GM19438 (cell line): ENCODE data around the gene TMSB4X.
"Not testable (repeated sequence)": the region's sequence is repeated elsewhere in the genome, so short reads cannot be mapped to it uniquely, and the experiment has no call there.

Experiments used
- ATAC-seq: cut with Tn5 transposase; IDR thresholded peaks from one replicate; pipeline ENCODE4 v1.9.1; 2021; ENCODE audit warnings: low read depth; ENCODE audit not compliant: unreplicated experiment

Gene TMSB4X

GRCh38 chrX:13015536-13016236 lies 40.8 kb downstream of the TMSB4X start:
- no peak for ATAC-seq

DNA sequence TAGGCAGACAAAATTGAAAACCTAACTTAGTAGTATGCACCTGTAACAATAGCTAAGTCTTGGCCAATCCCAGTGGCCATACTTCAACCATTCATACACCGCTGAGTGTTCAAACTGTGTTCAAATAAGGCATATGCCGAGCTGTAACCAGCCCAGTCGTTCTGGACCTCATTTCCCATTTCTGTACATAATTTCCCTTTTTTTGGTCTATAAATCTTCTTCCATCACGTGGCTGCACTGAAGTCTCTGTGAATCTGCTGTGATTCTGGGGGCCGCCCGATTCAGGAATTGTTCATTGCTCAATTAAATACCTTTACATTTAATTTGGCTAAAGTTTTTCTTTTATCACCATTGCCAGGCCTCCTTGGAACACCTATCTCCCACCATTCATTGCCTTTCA lies 41.8 kb downstream of the TMSB4X start:
- not testable (repeated sequence) for ATAC-seq

DNA sequence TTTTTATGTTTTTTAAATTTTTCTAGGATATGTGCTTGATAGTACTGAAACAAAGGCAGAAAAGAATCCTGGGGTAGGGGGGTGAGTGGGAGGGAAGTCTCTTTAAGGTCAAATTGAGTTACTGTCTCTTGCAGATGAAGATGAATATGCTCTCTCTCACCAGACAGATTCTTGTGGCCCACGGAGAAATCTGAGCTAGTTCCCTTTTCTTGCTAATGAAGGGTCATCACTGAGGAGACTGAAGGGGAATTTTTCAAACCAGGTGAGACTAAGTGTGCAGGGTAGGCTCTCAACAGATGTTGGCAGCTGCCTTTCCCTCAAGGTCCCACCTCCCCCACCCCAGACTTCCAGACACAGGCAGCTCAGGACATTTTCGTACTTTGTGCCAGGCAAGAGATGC lies 48.0 kb downstream of the TMSB4X start:
- peak; percentile 67 for ATAC-seq

GRCh38 chrX:13023567-13023966 lies 48.7 kb downstream of the TMSB4X start:
- ATAC-seq: no peak

DNA sequence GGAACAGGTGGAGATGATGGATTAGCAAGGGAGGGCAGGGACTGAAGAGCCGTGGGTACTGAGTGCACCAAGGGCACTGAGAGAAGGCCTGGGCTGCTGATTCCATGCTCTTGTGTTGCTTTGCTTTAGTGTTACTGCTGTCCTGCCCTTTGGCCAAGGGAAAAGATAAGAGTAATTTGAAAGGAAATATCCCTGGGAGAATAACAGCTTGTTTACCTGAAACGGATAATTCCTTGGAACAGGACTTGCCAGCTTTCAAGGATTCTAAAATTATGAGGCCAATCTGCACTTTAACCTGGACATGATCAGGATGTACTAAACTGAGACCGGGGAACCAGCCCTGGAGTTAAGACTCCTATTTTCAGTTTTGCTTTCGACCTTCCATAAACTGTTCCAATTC lies 49.1 kb downstream of the TMSB4X start:
- no peak for ATAC-seq

DNA sequence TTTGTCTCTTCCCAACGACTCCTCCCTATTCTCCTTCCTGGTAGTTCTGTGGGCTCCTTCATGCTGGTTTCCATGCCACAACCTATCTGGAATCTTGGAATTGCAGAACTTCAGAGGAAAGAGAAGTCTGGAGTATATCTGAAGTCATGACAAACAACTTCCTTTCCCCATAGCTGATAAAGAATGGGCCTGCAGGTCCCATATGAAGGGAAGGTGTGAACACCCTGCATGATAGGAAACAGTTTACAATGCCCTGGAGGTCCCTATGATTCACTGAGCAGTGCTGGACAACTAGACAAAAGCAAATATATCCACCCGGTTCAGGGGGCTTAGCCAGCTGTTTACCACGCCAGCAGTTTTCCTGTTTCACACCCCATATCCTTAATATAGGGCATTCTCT lies 50.1 kb downstream of the TMSB4X start:
- ATAC-seq: no peak
